IPS DF 4.7 (cell line): Measurements from ENCODE around the gene HCN4.

Experiments
- DNase-seq: peaks from one replicate; pipeline ENCODE4 v3.0.0-alpha.2; 2013; ENCODE audit warnings: low spot score; ENCODE audit errors: extremely low read depth

Gene HCN4

GRCh38 chr15:73346735-73347312, 21.9 kb downstream of the HCN4 start:
- no peak for DNase-seq

GRCh38 chr15:73345658-73346057, 23.1 kb downstream of the HCN4 start:
- DNase-seq = no peak

- DNase-seq = no peak
Measured at GRCh38 chr15:73344056-73344455, 24.7 kb downstream of the HCN4 start.

GRCh38 chr15:73341886-73342600, 26.7 kb downstream of the HCN4 start:
- no peak for DNase-seq

- DNase-seq = no peak
Measured at GRCh38 chr15:73340502-73341192, 28.1 kb downstream of the HCN4 start.

- no peak for DNase-seq
Measured at GRCh38 chr15:73338606-73339374, 30.0 kb downstream of the HCN4 start.

- DNase-seq = no peak
Measured at GRCh38 chr15:73338058-73338457, 30.7 kb downstream of the HCN4 start.

GRCh38 chr15:73337187-73337586, 31.6 kb downstream of the HCN4 start:
- DNase-seq = no peak

- no peak for DNase-seq
Measured at GRCh38 chr15:73336756-73337155, 32.0 kb downstream of the HCN4 start.

- DNase-seq = no peak
Measured at GRCh38 chr15:73335471-73335870, 33.3 kb downstream of the HCN4 start.

- no peak for DNase-seq
Measured at GRCh38 chr15:73335026-73335425, 33.7 kb downstream of the HCN4 start.

GRCh38 chr15:73334086-73334485, 34.7 kb downstream of the HCN4 start:
- DNase-seq = no peak

- DNase-seq = no peak
Measured at GRCh38 chr15:73333001-73333400, 35.8 kb downstream of the HCN4 start.

GRCh38 chr15:73331991-73332925, 36.5 kb downstream of the HCN4 start:
- DNase-seq = no peak

- no peak for DNase-seq
Measured at GRCh38 chr15:73331501-73331900, 37.3 kb downstream of the HCN4 start.

- DNase-seq = no peak
Measured at GRCh38 chr15:73330206-73331051, 38.3 kb downstream of the HCN4 start.

GRCh38 chr15:73329501-73330200, 39.1 kb downstream of the HCN4 start:
- DNase-seq = no peak

- no peak for DNase-seq
Measured at GRCh38 chr15:73328981-73329380, 39.8 kb downstream of the HCN4 start.

GRCh38 chr15:73328149-73328820, 40.5 kb downstream of the HCN4 start:
- DNase-seq = no peak
